Sigmoid colon (tissue), 4 donors: ENCODE data around the gene PCDH15.

Source experiments
- EP300 ChIP-seq, 4 donors: sonication (generic); formaldehyde crosslinking; IDR thresholded peaks; one replicate each; pipeline ENCODE4 v1.6.1; 2017; ENCODE audit warnings: antibody characterized with exemption in 4 of 4
- POLR2A ChIP-seq, 2 donors: fragments of 450-650 bp; IDR thresholded peaks; one replicate each; pipeline ENCODE4 v1.6.1; 2016; ENCODE audit warnings: antibody characterized with exemption in 2 of 2, mild to moderate bottlenecking in 2 of 2, moderate library complexity in 2 of 2
- POLR2AphosphoS5 ChIP-seq, 4 donors: sonication (generic); formaldehyde crosslinking; IDR thresholded peaks; one replicate each; pipeline ENCODE4 v1.6.1; 2017; ENCODE audit warnings: antibody characterized with exemption in 4 of 4
- TF ChIP-seq, protein P1 (sequence below), 4 experiments: fragments of 450-650 bp in 3 of 4; fragments of 200-600 bp in 1 of 4; IDR thresholded peaks; one replicate each; pipeline ENCODE4 v1.5.1; 2016 to 2019; ENCODE audit warnings: antibody characterized with exemption in 4 of 4, mild to moderate bottlenecking in 3 of 4, moderate library complexity in 2 of 4

DNA sequence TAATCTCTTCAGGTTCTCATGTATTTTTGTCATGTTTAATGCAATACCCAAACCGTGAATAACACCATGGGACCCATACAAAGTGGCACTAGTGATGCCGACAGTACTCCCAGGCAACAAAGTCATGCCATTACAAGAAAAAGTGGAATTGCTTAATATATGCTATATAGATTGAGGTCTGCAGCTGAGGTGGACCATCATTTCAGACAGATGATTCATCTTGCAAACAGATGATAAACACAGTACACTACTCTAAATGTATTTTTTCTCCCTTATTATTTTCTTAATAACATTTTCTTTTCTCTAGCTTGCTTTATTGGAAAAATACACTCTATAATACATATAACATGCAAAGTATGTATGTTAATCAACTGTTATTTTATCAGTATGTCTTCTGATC is 14.6 kb upstream of the PCDH15 start:
- TF ChIP-seq, protein P1, sequence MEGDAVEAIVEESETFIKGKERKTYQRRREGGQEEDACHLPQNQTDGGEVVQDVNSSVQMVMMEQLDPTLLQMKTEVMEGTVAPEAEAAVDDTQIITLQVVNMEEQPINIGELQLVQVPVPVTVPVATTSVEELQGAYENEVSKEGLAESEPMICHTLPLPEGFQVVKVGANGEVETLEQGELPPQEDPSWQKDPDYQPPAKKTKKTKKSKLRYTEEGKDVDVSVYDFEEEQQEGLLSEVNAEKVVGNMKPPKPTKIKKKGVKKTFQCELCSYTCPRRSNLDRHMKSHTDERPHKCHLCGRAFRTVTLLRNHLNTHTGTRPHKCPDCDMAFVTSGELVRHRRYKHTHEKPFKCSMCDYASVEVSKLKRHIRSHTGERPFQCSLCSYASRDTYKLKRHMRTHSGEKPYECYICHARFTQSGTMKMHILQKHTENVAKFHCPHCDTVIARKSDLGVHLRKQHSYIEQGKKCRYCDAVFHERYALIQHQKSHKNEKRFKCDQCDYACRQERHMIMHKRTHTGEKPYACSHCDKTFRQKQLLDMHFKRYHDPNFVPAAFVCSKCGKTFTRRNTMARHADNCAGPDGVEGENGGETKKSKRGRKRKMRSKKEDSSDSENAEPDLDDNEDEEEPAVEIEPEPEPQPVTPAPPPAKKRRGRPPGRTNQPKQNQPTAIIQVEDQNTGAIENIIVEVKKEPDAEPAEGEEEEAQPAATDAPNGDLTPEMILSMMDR (IDR thresholded peaks at IDR 0.05) = no peak
- TF ChIP-seq POLR2A (IDR thresholded peaks at IDR 0.05) (no peak), POLR2AphosphoS5 (IDR thresholded peaks at IDR 0.05) (no peak), EP300 (IDR thresholded peaks at IDR 0.05) (no peak)
